ENCODE measurements around the gene BIN2.
A peak's percentile ranks its signal among the peaks of the same experiment; 100 is the strongest.
"Not testable (repeated sequence)": the region's sequence is repeated elsewhere in the genome, so short reads cannot be mapped to it uniquely, and the experiment has no call there.

Gene BIN2

DNA sequence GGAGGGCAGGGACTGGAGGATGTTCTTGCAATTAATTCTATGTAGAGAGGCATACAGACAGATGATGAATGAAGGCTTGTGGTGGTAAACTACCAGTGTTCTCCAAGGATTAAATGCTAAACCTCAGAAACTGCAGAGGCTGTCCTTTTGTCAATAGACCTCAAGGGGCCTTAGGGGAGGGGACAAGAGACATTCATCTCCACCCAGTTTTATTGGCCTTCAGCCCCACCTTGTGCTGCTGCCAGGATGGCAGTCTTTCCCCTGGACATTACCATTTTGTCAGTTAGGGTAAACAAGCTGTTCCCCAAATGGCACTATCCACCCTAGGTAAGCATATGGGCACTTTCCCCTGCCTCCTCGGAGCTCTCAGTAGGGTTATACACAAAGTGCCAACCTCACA is 48.9 kb downstream of the BIN2 start:
- H3K4me1 ChIP-seq (ENCODE audit: low read depth, poor library complexity, severe bottlenecking): peaks cover 9% of the 10 kb centered on the region
- H3K9ac ChIP-seq: no peak overlapping the region
- H3K27me3 ChIP-seq (ENCODE audit: insufficient read depth, low read depth): 0 out of 2 replicates have a peak, but pooled peaks cover 3% of the 10 kb centered on the region
- H3K79me2 ChIP-seq (ENCODE audit: insufficient read depth, low read depth): no peaks in the 10 kb centered on the region
- H3K36me3 ChIP-seq (ENCODE audit: insufficient read depth): no peaks in the 10 kb centered on the region
- no peak overlapping the region for H3K4me2 ChIP-seq
- H2AFZ ChIP-seq (ENCODE audit: low read depth): no peak overlapping the region
- H4K20me1 ChIP-seq (ENCODE audit: insufficient read depth): no peaks in the 10 kb centered on the region
- no peak overlapping the region for H3K27ac ChIP-seq
- H3K4me3 ChIP-seq (IDR thresholded peaks at IDR 0.05; ENCODE audit: insufficient read depth, low read depth, low read length): no peak overlapping the region
- TF ChIP-seq, protein P1, sequence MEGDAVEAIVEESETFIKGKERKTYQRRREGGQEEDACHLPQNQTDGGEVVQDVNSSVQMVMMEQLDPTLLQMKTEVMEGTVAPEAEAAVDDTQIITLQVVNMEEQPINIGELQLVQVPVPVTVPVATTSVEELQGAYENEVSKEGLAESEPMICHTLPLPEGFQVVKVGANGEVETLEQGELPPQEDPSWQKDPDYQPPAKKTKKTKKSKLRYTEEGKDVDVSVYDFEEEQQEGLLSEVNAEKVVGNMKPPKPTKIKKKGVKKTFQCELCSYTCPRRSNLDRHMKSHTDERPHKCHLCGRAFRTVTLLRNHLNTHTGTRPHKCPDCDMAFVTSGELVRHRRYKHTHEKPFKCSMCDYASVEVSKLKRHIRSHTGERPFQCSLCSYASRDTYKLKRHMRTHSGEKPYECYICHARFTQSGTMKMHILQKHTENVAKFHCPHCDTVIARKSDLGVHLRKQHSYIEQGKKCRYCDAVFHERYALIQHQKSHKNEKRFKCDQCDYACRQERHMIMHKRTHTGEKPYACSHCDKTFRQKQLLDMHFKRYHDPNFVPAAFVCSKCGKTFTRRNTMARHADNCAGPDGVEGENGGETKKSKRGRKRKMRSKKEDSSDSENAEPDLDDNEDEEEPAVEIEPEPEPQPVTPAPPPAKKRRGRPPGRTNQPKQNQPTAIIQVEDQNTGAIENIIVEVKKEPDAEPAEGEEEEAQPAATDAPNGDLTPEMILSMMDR (conservative IDR thresholded peaks at IDR 0.05; ENCODE audit: low read depth, low read length): no peak

DNA sequence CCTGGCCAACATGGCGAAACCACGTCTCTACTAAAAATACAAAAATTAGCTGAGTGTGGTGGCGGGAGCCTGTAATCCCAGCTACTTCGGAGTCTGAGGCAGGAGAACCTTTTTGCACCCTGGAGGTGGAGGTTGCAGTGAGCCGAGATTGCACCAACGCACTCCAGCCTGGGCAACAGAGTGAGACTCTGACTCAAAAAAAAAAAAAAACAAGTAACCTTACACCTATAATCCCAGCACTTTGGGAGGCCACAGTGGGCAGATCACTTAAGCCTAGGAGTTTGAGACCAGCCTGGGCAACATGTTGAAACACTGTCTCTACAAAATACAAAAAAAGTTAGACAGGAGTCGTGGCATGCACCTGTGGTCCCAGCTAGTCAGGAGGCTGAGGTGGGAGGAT is 51.2 kb downstream of the BIN2 start:
- not testable (repeated sequence) for H3K79me2 ChIP-seq (ENCODE audit: insufficient read depth, low read depth); H3K9ac ChIP-seq; H3K27ac ChIP-seq; H2AFZ ChIP-seq (ENCODE audit: low read depth); H3K4me1 ChIP-seq (ENCODE audit: low read depth, poor library complexity, severe bottlenecking); H3K36me3 ChIP-seq (ENCODE audit: insufficient read depth); H3K4me2 ChIP-seq; H3K27me3 ChIP-seq (ENCODE audit: insufficient read depth, low read depth); H3K4me3 ChIP-seq (IDR thresholded peaks at IDR 0.05; ENCODE audit: insufficient read depth, low read depth, low read length); H4K20me1 ChIP-seq (ENCODE audit: insufficient read depth)

DNA sequence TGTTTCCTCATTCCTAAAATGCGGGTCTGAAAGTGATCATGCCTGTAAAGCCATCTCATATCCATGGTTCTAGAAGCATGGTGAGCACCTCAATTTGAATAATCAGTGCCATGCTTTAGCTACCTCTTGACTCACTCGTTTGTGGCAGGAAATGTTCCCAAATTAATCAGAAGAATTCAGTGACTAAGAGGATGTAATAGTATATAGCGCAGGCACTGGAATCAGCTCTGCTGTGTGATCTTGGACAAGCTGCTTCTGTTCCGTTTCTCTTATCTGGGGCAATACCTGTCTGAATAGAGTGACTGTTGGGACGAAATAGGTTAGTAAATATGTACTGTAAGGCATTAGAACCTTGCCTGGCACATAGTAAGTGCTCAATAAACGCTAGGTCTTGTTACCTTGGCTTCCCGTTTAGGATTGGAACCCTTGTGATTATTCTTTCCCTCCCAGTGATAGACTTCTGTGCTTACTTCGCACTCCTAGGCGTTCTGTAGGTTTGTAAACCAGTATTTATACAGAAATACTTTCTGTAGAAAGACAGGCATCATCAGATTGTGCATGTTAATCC is 52.9 kb downstream of the BIN2 start:
- no peaks in the 10 kb centered on the region for H3K36me3 ChIP-seq (ENCODE audit: insufficient read depth)
- no peaks in the 10 kb centered on the region for H4K20me1 ChIP-seq (ENCODE audit: insufficient read depth)
- peaks cover 9% of the 10 kb centered on the region for H3K4me1 ChIP-seq (ENCODE audit: low read depth, poor library complexity, severe bottlenecking)
- no peak overlapping the region for H3K4me3 ChIP-seq (IDR thresholded peaks at IDR 0.05; ENCODE audit: insufficient read depth, low read depth, low read length)
- H3K79me2 ChIP-seq (ENCODE audit: insufficient read depth, low read depth): no peaks in the 10 kb centered on the region
- peak overlapping the region; percentile 81 for H2AFZ ChIP-seq (ENCODE audit: low read depth)
- H3K4me2 ChIP-seq: peak overlapping the region; percentile 68
- TF ChIP-seq, protein P1 (conservative IDR thresholded peaks at IDR 0.05; ENCODE audit: low read depth, low read length): no peak
- H3K27ac ChIP-seq: no peak overlapping the region
- 0 out of 2 replicates have a peak, but pooled peaks cover 3% of the 10 kb centered on the region for H3K27me3 ChIP-seq (ENCODE audit: insufficient read depth, low read depth)
- peak overlapping the region; percentile 43; the same call in 1 of the 2 replicates for H3K9ac ChIP-seq

DNA sequence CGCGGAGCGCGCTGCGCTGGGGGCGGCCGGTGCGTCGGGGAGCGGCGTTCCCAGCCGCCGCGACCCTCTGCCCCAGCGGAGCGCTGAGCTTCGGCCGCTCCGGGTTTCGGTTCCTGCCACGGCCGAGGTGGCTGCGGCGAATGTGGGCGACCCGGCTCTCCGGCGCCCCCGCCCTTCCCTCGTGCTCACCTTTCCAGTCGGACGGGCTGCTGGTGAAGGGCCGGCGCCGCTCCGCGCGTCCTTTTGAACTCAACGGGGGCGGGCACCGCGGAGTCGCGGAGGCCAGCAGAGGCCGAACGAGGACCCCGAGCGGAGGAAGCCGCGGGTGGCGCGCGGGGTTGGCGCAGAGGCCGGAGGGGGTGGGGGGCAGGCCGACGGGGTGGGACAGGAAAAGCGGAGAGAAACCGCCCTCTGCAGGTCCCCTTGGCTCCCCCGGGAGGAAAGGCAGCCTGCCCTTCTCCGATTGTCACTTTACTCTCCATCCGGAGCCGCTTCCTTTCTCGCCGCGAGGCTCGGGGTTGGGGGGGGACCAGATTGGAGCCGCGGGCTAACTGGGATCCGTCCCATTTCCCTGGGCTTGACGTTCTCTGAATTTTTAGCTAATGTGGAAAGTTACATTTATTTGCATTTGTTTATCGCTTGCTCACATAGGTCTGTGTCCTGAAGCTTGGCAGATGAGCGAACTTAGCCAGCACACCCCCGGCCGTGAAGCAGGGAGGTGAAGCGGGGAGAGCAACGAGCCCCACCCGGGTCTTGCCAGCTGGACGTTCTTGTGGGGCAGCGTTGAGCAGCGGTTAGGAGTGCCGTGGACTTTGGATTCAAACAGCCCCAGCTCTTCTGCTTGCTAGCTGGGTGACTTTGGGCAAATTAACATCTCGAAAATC is 53.7 kb downstream of the BIN2 start, which contains the start of gene SMAGP:
Gene SMAGP, minus strand, starts transcription at position 349 of the 884 bp plus-strand sequence. CDS start 1,137 bp downstream, outside the sequence.
- H4K20me1 ChIP-seq (ENCODE audit: insufficient read depth): no peaks in the 10 kb centered on the region
- peak within 1 kb of the TSS; percentile 81 for H2AFZ ChIP-seq (ENCODE audit: low read depth)
- no peaks in the 10 kb centered on the region for H3K79me2 ChIP-seq (ENCODE audit: insufficient read depth, low read depth)
- 0 out of 2 replicates have a peak, but pooled peaks cover 3% of the 10 kb centered on the region for H3K27me3 ChIP-seq (ENCODE audit: insufficient read depth, low read depth)
- H3K4me3 ChIP-seq (IDR thresholded peaks at IDR 0.05; ENCODE audit: insufficient read depth, low read depth, low read length): no peak within 1 kb of the TSS
- H3K9ac ChIP-seq: peak within 1 kb of the TSS; percentile 43
- no peak within 1 kb of the TSS for H3K27ac ChIP-seq
- peaks cover 11% of the 10 kb centered on the region for H3K4me1 ChIP-seq (ENCODE audit: low read depth, poor library complexity, severe bottlenecking)
- no peaks in the 10 kb centered on the region for H3K36me3 ChIP-seq (ENCODE audit: insufficient read depth)
- TF ChIP-seq, protein P1 (conservative IDR thresholded peaks at IDR 0.05; ENCODE audit: low read depth, low read length): no peak
- peak within 1 kb of the TSS; percentile 68 for H3K4me2 ChIP-seq
